ENCODE data around the gene SKA1.

DNA sequence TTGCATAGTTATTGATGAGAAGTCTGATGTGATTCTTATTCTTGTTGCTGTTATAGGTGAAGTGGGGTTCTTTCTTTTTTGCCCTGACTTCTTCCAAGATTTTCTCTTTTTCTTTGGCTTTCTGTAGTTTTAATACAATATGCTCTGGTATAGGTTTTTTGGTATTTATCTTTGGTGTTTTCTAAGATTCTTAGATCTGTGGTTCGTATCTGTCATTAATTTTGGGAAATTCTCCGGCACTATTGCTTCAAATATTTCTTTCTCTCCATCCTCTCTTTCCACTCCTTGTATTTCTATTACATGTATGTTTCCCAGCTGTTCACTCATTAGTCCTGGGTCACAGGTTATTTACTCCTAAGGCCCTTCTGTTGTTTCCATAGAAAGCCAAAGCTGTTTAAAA lies 43.8 kb downstream of the SKA1 start:
- TF ChIP-seq PKNOX1 (IDR thresholded peaks at IDR 0.05) (no peak), L3MBTL2 (conservative IDR thresholded peaks at IDR 0.05) (no peak), ELF4 (IDR thresholded peaks at IDR 0.05) (no peak), LEF1 (IDR thresholded peaks at IDR 0.05; ENCODE audit: borderline replicate concordance) (no peak)
